HEK293 (cell line): Measurements from ENCODE around the gene EXOSC7.

Experiments
- CTCF ChIA-PET: fragments of 350-600 bp; formaldehyde crosslinking; extraction: SDS; loops from one replicate; lab custom pipeline; 2021; ENCODE audit warnings: antibody characterized with exemption; lab: Yijun Ruan, JAX
- POLR2A ChIA-PET: fragments of 300-600 bp; formaldehyde crosslinking; extraction: SDS; loops from one replicate; lab custom pipeline; 2020; ENCODE audit warnings: antibody characterized with exemption, inconsistent platforms; lab: Yijun Ruan, JAX
- H3K27ac ChIP-seq: fragments of 200-500 bp; sonication (Bioruptor generic); 2 replicates; pipeline ENCODE4 v1.5.1; 2014; ENCODE audit warnings: low read depth, low read length, control low read depth, inconsistent platforms; ENCODE audit errors: extremely low read depth
- H3K36me3 ChIP-seq, 2 experiments: fragments of 200-500 bp in 1 of 2; sonication (Bioruptor generic) in 1 of 2; 1 replicate in 1 of 2; 2 replicates in 1 of 2; pipeline ENCODE4 v1.5.1; 2014 to 2017; ENCODE audit warnings: inconsistent platforms in 2 of 2, low read length in 2 of 2; ENCODE audit not compliant: control insufficient read depth in 2 of 2, insufficient read depth in 1 of 2
- H3K4me1 ChIP-seq: fragments of 200-500 bp; sonication (Bioruptor generic); 2 replicates; pipeline ENCODE4 v1.5.1; 2014; ENCODE audit warnings: mild to moderate bottlenecking, low read length, inconsistent platforms; ENCODE audit not compliant: control insufficient read depth, insufficient read depth
- H3K4me3 ChIP-seq: 2 replicates; pipeline ENCODE4 v1.5.1; 2011; ENCODE audit warnings: low read depth, mild to moderate bottlenecking, control low read depth, low read length, moderate library complexity
- H3K9me3 ChIP-seq: fragments of 200-500 bp; sonication (Bioruptor generic); 2 replicates; pipeline ENCODE4 v1.5.1; 2014; ENCODE audit warnings: low read depth, low read length, inconsistent platforms; ENCODE audit not compliant: control insufficient read depth, insufficient read depth
- EGR2 ChIP-seq: fragments of 450-650 bp; formaldehyde crosslinking; IDR thresholded peaks from 2 replicates; pipeline ENCODE4 v1.5.1; 2016; ENCODE audit warnings: low read depth, missing biosample characterization, missing genetic modification characterization
- HOXC10 ChIP-seq: sonication (generic); formaldehyde crosslinking; IDR thresholded peaks from 2 replicates; pipeline ENCODE4 v1.8.1; 2023; ENCODE audit warnings: mild to moderate bottlenecking, missing genetic modification reagents
- KLF1 ChIP-seq: fragments of 450-650 bp; formaldehyde crosslinking; IDR thresholded peaks from 2 replicates; pipeline ENCODE4 v1.5.1; 2016; ENCODE audit warnings: missing biosample characterization, missing genetic modification characterization
- KLF10 ChIP-seq: fragments of 450-650 bp; IDR thresholded peaks from 2 replicates; pipeline ENCODE4 v1.5.1; 2018; ENCODE audit warnings: missing biosample characterization, mild to moderate bottlenecking, missing genetic modification characterization
- MYNN ChIP-seq: fragments of 450-650 bp; formaldehyde crosslinking; IDR thresholded peaks from 2 replicates; pipeline ENCODE4 v1.5.1; 2016; ENCODE audit warnings: missing biosample characterization, missing genetic modification characterization, borderline replicate concordance
- OSR2 ChIP-seq: fragments of 450-650 bp; formaldehyde crosslinking; IDR thresholded peaks from 2 replicates; pipeline ENCODE4 v1.5.1; 2016; ENCODE audit warnings: missing biosample characterization, missing genetic modification characterization
- RBAK ChIP-seq: fragments of 450-650 bp; formaldehyde crosslinking; IDR thresholded peaks from 2 replicates; pipeline ENCODE4 v1.5.1; 2016; ENCODE audit warnings: missing biosample characterization, missing genetic modification characterization
- SCRT1 ChIP-seq: fragments of 450-650 bp; formaldehyde crosslinking; IDR thresholded peaks from 2 replicates; pipeline ENCODE4 v1.5.1; 2016; ENCODE audit warnings: missing biosample characterization, missing genetic modification characterization, borderline replicate concordance
- TRIM28 ChIP-seq: IDR thresholded peaks from 2 replicates; pipeline ENCODE4 v1.6.1; 2011; ENCODE audit warnings: low read length, control low read depth, borderline replicate concordance
- ZBTB11 ChIP-seq: fragments of 450-650 bp; formaldehyde crosslinking; conservative IDR thresholded peaks from 2 replicates; pipeline ENCODE4 v1.5.1; 2016; ENCODE audit warnings: low read depth, missing biosample characterization, missing genetic modification characterization
- ZBTB21 ChIP-seq: fragments of 450-650 bp; formaldehyde crosslinking; IDR thresholded peaks from 2 replicates; pipeline ENCODE4 v1.5.1; 2017; ENCODE audit warnings: missing biosample characterization, missing genetic modification characterization
- ZFHX2 ChIP-seq: fragments of 450-650 bp; formaldehyde crosslinking; conservative IDR thresholded peaks from 2 replicates; pipeline ENCODE4 v1.5.1; 2016; ENCODE audit warnings: missing biosample characterization, missing genetic modification characterization
- ZFP41 ChIP-seq: fragments of 450-650 bp; formaldehyde crosslinking; IDR thresholded peaks from 2 replicates; pipeline ENCODE4 v1.5.1; 2016; ENCODE audit warnings: missing biosample characterization, missing genetic modification characterization, borderline replicate concordance
- ZFP69B ChIP-seq: fragments of 450-650 bp; formaldehyde crosslinking; IDR thresholded peaks from 2 replicates; pipeline ENCODE4 v1.5.1; 2016; ENCODE audit warnings: missing biosample characterization, missing genetic modification characterization
- ZNF157 ChIP-seq: fragments of 450-650 bp; formaldehyde crosslinking; IDR thresholded peaks from 2 replicates; pipeline ENCODE4 v1.5.1; 2016; ENCODE audit warnings: missing biosample characterization, missing genetic modification characterization
- ZNF24 ChIP-seq: fragments of 450-650 bp; formaldehyde crosslinking; IDR thresholded peaks from 2 replicates; pipeline ENCODE4 v1.5.1; 2016; ENCODE audit warnings: missing biosample characterization, missing genetic modification characterization
- ZNF354C ChIP-seq: fragments of 450-650 bp; formaldehyde crosslinking; IDR thresholded peaks from 2 replicates; pipeline ENCODE4 v1.5.1; 2016; ENCODE audit warnings: missing biosample characterization, missing genetic modification characterization, low read depth, borderline replicate concordance
- ZNF426 ChIP-seq: fragments of 450-650 bp; formaldehyde crosslinking; IDR thresholded peaks from 2 replicates; pipeline ENCODE4 v1.5.1; 2017; ENCODE audit warnings: missing biosample characterization, missing genetic modification characterization, mild to moderate bottlenecking, inconsistent platforms, moderate library complexity
- ZNF501 ChIP-seq: fragments of 450-650 bp; formaldehyde crosslinking; IDR thresholded peaks from 2 replicates; pipeline ENCODE4 v1.5.1; 2016; ENCODE audit warnings: missing biosample characterization, missing genetic modification characterization
- ZNF521 ChIP-seq: fragments of 450-650 bp; formaldehyde crosslinking; IDR thresholded peaks from 2 replicates; pipeline ENCODE4 v1.5.1; 2017; ENCODE audit warnings: missing biosample characterization, mild to moderate bottlenecking, missing genetic modification characterization
- ZNF544 ChIP-seq: fragments of 450-650 bp; formaldehyde crosslinking; IDR thresholded peaks from 2 replicates; pipeline ENCODE4 v1.5.0; 2017; ENCODE audit warnings: missing biosample characterization, missing genetic modification characterization
- ZNF549 ChIP-seq: fragments of 450-650 bp; IDR thresholded peaks from 2 replicates; pipeline ENCODE4 v1.5.1; 2018; ENCODE audit warnings: missing biosample characterization, missing genetic modification characterization, mild to moderate bottlenecking, inconsistent platforms, moderate library complexity
- ZNF555 ChIP-seq: fragments of 450-650 bp; formaldehyde crosslinking; conservative IDR thresholded peaks from 2 replicates; pipeline ENCODE4 v1.5.1; 2017; ENCODE audit warnings: missing biosample characterization, mild to moderate bottlenecking, missing genetic modification characterization, inconsistent platforms
- ZNF560 ChIP-seq: fragments of 450-650 bp; formaldehyde crosslinking; IDR thresholded peaks from 2 replicates; pipeline ENCODE4 v1.5.1; 2017; ENCODE audit warnings: missing biosample characterization, missing genetic modification characterization, borderline replicate concordance
- ZNF600 ChIP-seq: fragments of 450-650 bp; formaldehyde crosslinking; IDR thresholded peaks from 2 replicates; pipeline ENCODE4 v1.5.1; 2016; ENCODE audit warnings: missing biosample characterization, missing genetic modification characterization
- ZNF623 ChIP-seq: fragments of 450-650 bp; formaldehyde crosslinking; IDR thresholded peaks from 2 replicates; pipeline ENCODE4 v1.5.1; 2016; ENCODE audit warnings: missing biosample characterization, missing genetic modification characterization
- ZNF654 ChIP-seq: fragments of 450-650 bp; formaldehyde crosslinking; IDR thresholded peaks from 2 replicates; pipeline ENCODE4 v1.5.1; 2016; ENCODE audit warnings: low read depth, missing biosample characterization, missing genetic modification characterization
- ZNF76 ChIP-seq: fragments of 450-650 bp; formaldehyde crosslinking; IDR thresholded peaks from 2 replicates; pipeline ENCODE4; 2016; ENCODE audit warnings: low read depth, missing biosample characterization, missing genetic modification characterization, borderline replicate concordance
- ZNF791 ChIP-seq: fragments of 450-650 bp; formaldehyde crosslinking; IDR thresholded peaks from 2 replicates; pipeline ENCODE4 v1.5.1; 2016; ENCODE audit warnings: missing biosample characterization, missing genetic modification characterization
- ZSCAN16 ChIP-seq: fragments of 450-650 bp; formaldehyde crosslinking; IDR thresholded peaks from 2 replicates; pipeline ENCODE4 v1.5.1; 2016; ENCODE audit warnings: missing biosample characterization, missing genetic modification characterization

Gene EXOSC7

GRCh38 chr3:44988073-44988472, 12.0 kb downstream of the EXOSC7 start:
- ChIA-PET CTCF (interaction anchor here (3.0 kb wide), 1 partner anchor 10 kb away, joined by 12 read pairs; no protein-coding TSS in a partner anchor), POLR2A (no interaction called here)
- no peak overlapping the region for H3K4me3 ChIP-seq
- H3K9me3 ChIP-seq: no peaks in the 10 kb centered on the region
- peaks cover 0 to 48% of the 10 kb centered on the region in 2 experiments; a peak in 1 of 3 replicates for H3K36me3 ChIP-seq
- H3K4me1 ChIP-seq: peaks cover 2% of the 10 kb centered on the region
- no peak overlapping the region for H3K27ac ChIP-seq
- TF ChIP-seq ZNF555 (tag by site-specific recombination): no peak
- TF ChIP-seq ZSCAN16 (tag by site-specific recombination): no peak
- TF ChIP-seq KLF1: no peak
- TF ChIP-seq MYNN (tag by site-specific recombination): no peak
- no peak for TF ChIP-seq ZNF157 (tag by site-specific recombination)
- TF ChIP-seq ZNF426 (tag by site-specific recombination): no peak
- TF ChIP-seq ZFP41 (tag by site-specific recombination): no peak
- TF ChIP-seq ZNF600: no peak
- no peak for TF ChIP-seq ZNF560 (tag by site-specific recombination)
- no peak for TF ChIP-seq ZNF791 (tag by site-specific recombination)
- no peak for TF ChIP-seq KLF10 (tag by site-specific recombination)
- TF ChIP-seq ZNF544 (tag by site-specific recombination): no peak
- no peak for TF ChIP-seq ZNF501 (tag by site-specific recombination)
- TF ChIP-seq RBAK (tag by site-specific recombination): no peak
- TF ChIP-seq ZFHX2 (tag by site-specific recombination): no peak
- no peak for TF ChIP-seq ZNF76
- TF ChIP-seq ZNF521 (tag by site-specific recombination): no peak
- TF ChIP-seq ZNF354C (tag by site-specific recombination): no peak
- TF ChIP-seq ZNF623 (tag by site-specific recombination): no peak
- TF ChIP-seq HOXC10 (CRISPR knock-in tag): no peak

GRCh38 chr3:44989141-44989540, 13.1 kb downstream of the EXOSC7 start:
- CTCF ChIA-PET: interaction anchor here (0.6 to 3.0 kb wide), 2 partner anchors 11 to 557 kb away, joined by 3 to 12 read pairs; no protein-coding TSS in a partner anchor
- Histone ChIP-seq H3K4me1 (peaks cover 5% of the 10 kb centered on the region), H3K4me3 (no peak overlapping the region), H3K9me3 (no peaks in the 10 kb centered on the region), H3K36me3 (peaks cover 0 to 50% of the 10 kb centered on the region in 2 experiments; a peak in 1 of 3 replicates), H3K27ac (no peak overlapping the region)
- TF ChIP-seq SCRT1 (tag by site-specific recombination) (no peak), ZNF654 (tag by site-specific recombination) (no peak), ZNF549 (tag by site-specific recombination) (no peak)
- POLR2A ChIA-PET: no interaction called here

- ChIA-PET CTCF (interaction anchor here (0.6 kb wide), 1 partner anchor 558 kb away, joined by 3 read pairs; no protein-coding TSS in a partner anchor), POLR2A (no interaction called here)
- H3K4me1 ChIP-seq: peaks cover 7% of the 10 kb centered on the region
- H3K36me3 ChIP-seq: peaks cover 0 to 48% of the 10 kb centered on the region in 2 experiments; a peak in 1 of 3 replicates
- H3K4me3 ChIP-seq: no peak overlapping the region
- no peaks in the 10 kb centered on the region for H3K9me3 ChIP-seq
- no peak overlapping the region for H3K27ac ChIP-seq
- TF ChIP-seq OSR2 (tag by site-specific recombination): no peak
- TF ChIP-seq EGR2: no peak
- no peak for TF ChIP-seq ZFP69B (tag by site-specific recombination)
- no peak for TF ChIP-seq ZBTB21 (tag by site-specific recombination)
- no peak for TF ChIP-seq TRIM28
- no peak for TF ChIP-seq ZNF24 (tag by site-specific recombination)
- TF ChIP-seq ZNF426 (tag by site-specific recombination): no peak
- no peak for TF ChIP-seq ZFP41 (tag by site-specific recombination)
- no peak for TF ChIP-seq ZBTB11
Observed at GRCh38 chr3:44989636-44990373, 13.8 kb downstream of the EXOSC7 start.
